NCI-H1092 treated with DMSO at 0.1 percent for 48 hours (cell line): ENCODE measurements around the gene HECTD3.
A peak's percentile ranks its signal among the peaks of the same experiment; 100 is the strongest.
"Not testable (repeated sequence)": the region's sequence is repeated elsewhere in the genome, so short reads cannot be mapped to it uniquely, and the experiment has no call there.

Experiments used
- DNase-seq: peaks from one replicate; lab custom pipeline; 2025; lab: John Stamatoyannopoulos, UW

HECTD3 gene

GRCh38 chr1:45014321-45015028, 3.4 kb upstream of the HECTD3 start:
- peak; percentile 80 for DNase-seq

GRCh38 chr1:45013551-45014209, 2.6 kb upstream of the HECTD3 start:
- no peak for DNase-seq

- peak; percentile 45 for DNase-seq
Observed at GRCh38 chr1:45012639-45013278, 1.6 kb upstream of the HECTD3 start.

GRCh38 chr1:45011837-45012638, 914 bp upstream of the HECTD3 start, which contains the start of gene UROD:
UROD (plus strand) TSS chr1:45012254; CDS start chr1:45012266, 12 bp downstream.
- peak; percentile 98 for DNase-seq

- no peak for DNase-seq
Observed at GRCh38 chr1:45009956-45010854, 919 bp downstream of the HECTD3 start.

- no peak for DNase-seq
Observed at GRCh38 chr1:45009296-45009865, 1.7 kb downstream of the HECTD3 start.

GRCh38 chr1:45008516-45008915, 2.6 kb downstream of the HECTD3 start:
- DNase-seq = no peak

- no peak for DNase-seq
Observed at GRCh38 chr1:45008076-45008475, 3.0 kb downstream of the HECTD3 start.

GRCh38 chr1:45007311-45007710, 3.8 kb downstream of the HECTD3 start:
- no peak for DNase-seq

- DNase-seq = no peak
Observed at GRCh38 chr1:45005761-45006160, 5.4 kb downstream of the HECTD3 start.

- DNase-seq = no peak
Observed at GRCh38 chr1:45004281-45004920, 6.7 kb downstream of the HECTD3 start.

- no peak for DNase-seq
Observed at GRCh38 chr1:45003741-45004140, 7.4 kb downstream of the HECTD3 start.

GRCh38 chr1:45002650-45003645, 8.2 kb downstream of the HECTD3 start:
- DNase-seq = no peak

GRCh38 chr1:45001576-45001975, 9.5 kb downstream of the HECTD3 start:
- DNase-seq = not testable (repeated sequence)

- DNase-seq = no peak
Observed at GRCh38 chr1:45001011-45001481, 10.1 kb downstream of the HECTD3 start.

GRCh38 chr1:44999232-44999631, 11.9 kb downstream of the HECTD3 start:
- DNase-seq = no peak

- DNase-seq = no peak
Observed at GRCh38 chr1:44995467-44996238, 15.5 kb downstream of the HECTD3 start.

GRCh38 chr1:44994309-44994898, 16.7 kb downstream of the HECTD3 start:
- no peak for DNase-seq
